Endothelial cell of coronary artery (primary cell): ENCODE data around the gene SCRN2. TPM values are rescaled to one million over a fixed set of nuclear protein-coding genes. Genes with fewer than 3 reads are reported as not detected.

Experiments used
- total RNA-seq: library from RNA; depleted of rRNA; stranded (reverse); fragments of >200 nt; gene quantifications from 2 replicates; pipeline ENCODE4 v1.2.3, GENCODE V29; 2014

Gene SCRN2
- total RNA-seq = 20.7 and 27.9 TPM in 2 replicates

DNA sequence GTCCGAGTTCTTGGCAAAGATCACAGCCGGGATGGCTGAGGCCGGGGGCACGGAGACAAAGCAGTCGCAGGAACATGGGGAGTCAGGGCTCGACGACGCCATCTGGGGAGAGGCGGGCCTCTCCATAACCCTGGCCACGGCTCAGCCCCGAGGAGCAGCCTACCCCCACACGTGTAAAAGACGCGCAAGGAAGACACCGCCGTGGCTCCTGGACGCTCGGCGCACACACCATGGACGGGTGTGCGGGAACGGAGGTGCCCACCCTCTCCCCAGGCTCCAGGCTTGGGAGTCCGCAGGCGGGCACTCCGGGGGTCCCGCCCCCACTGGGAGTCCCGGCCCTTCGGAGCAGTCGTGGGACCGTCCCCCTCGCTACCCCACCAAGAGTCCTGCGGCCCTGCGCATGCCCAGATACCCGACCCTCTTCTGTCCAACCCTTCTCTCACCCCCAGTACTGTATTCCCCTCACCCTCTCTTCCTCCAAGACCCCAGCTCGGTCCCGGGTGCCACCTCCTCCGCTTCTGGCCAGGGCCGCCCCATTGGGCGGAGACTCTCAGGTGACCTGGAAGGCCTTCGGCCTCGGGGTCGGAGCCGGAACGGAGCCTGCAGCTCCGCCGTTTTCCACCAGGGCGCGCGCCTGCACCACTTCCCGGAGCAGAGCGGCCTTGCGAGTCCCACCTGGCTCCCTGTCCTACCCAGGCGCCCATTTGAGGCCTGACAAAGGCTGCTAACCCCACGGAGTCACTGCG is at the start of gene SCRN2:
Gene SCRN2, minus strand, starts transcription at position 532 of the 746 bp plus-strand sequence. Its CDS starts 430 bp downstream, at position 102.

DNA sequence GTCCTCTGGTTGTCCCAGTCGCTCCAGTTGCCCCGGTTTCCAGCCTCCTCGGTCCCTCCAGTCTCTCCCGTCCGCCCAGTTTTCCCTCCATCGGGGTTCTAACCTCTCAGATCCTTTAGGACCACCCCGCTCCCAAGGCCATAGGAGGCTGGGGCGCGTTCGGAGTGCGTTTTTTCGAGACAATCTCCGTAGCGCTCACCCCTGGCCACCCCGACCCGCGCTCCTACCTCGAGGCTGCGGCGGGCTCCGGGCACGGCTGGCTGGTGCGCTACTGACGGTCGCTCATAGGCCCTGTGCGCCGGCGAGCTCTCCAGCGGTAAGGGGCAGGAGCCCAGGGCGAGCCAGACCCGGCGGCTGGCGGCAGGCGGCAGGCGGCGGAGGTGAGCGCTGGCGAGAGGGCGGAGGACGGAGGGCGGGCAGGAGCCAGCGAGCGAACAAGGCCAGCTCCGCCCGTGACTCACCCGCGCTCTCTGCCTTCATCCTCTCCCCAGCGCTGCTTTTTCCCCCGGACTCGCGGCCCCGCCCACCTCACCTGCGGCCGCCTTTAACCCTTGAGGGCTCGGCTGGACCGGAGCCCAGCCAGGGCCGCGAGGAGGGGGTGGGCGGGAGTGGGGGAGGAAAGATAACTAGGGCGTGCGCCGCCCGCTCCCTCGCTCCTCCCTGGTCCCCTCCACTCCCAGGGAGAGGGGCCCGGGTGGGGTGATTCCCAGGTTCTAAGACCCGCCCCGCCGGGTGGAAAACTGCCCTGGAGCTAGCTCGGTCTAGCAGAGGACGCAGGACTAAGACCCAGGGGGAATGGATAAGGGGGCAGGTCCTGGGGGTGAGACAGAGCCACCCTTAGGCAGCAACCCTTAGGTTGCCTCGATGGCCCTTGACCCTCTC is 9.9 kb upstream of the SCRN2 start, which contains the start of gene SP6:
Gene SP6, minus strand, starts transcription at position 472 of the 882 bp plus-strand sequence. CDS start 2,734 bp downstream, outside the sequence.

DNA sequence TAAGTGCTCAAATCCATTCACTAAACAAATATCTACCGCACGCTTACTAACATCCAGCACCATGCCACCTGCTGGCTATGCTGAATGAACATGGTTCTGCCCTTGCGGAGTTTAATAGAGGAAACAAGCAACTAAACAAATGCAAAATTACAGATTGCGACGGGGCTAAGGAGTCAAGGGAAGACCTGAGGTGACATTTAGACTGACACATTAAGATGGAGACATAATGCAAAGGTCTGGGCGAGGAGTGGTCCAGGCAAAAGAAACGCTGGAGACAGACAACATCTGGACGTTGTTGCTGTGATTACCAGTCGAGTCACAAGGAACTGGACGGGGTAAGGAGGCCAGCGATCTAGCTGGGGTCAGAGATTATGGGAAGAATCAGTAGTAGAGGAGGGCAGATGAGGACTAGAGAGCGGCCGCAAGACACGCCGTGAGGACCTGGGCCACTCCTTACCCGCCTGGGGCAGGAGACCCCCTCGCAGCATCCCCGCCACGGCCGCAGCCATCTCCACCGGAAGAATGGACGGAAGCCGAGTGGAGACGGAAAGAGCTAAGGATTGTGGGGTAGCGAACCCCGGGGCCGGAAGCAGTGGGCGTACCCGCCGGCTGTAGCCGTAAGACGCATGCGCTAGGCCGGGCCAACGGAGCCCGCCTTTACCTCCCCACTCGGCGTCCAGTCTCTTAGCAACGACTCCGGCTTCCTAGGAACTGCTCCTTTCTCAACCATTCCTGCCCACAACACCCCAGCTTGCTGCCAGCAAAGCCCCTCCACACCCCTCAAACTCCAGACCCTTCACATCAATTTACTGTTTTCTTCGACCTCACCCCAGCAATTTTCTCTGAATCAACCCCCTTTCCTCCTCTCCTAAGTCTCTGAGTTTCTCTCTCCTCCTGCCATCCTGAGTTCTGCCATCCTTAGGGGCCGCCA is 9.8 kb downstream of the SCRN2 start, which contains the start of the genes LRRC46 and MRPL10:
Gene LRRC46, plus strand, starts transcription at position 668 of the 931 bp plus-strand sequence. CDS start 320 bp downstream, outside the sequence.
Gene MRPL10, minus strand, starts transcription at position 539 of the 931 bp plus-strand sequence. Its CDS starts 30 bp downstream, at position 509.

DNA sequence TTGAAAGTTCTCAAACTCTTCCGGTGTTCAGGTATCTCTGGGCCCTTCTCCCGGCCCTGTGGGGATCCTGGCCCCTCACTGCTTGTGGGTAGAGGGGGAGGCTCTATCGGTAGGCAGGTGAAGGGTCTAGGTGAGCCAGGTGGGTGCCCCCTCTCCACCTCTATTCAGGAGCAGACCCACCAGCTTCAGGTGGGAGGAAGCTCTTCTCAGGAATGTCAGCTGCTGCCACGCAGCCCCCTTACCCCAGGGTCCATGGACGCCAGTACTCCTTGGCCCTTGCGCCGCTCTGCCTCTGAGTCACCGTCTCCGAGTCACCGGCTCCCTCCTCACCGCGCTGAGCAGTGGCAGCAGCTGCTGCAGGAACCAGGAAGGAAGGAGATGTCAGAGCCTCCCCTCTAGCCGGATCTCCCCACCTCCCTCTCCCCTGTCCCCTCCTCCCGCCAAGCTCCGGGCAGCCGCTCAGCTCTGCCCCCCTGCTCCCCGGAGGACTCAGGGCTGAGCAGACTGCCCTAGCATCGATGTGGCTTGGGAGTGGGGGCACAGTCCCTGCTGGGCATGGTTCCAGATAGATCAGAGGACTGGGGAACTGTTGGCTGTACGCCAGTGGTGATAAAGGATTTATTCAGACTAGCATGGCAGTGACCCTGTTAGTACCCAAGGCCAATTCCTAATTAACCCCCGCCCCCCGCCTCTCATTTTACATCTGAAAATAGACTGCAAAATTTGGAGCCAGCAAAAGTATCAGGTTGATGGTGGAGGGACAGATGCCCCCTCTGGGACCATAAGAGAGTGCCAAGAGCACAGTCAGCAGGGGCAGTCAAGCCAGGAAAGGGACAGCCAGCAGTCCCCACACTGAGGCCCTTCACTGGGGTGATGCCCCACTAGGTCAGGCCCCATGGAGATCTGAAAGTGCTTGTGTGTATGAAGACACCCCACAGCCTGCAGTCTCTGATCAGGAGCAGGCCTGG is 19.4 kb downstream of the SCRN2 start, which contains the start of gene OSBPL7:
Gene OSBPL7, minus strand, starts transcription at position 371 of the 968 bp plus-strand sequence. CDS start 1,516 bp downstream, outside the sequence.

Other genes starting within 250 kb of the SCRN2 start
- 259 and 331 TPM in 2 replicates for gene KPNB1, start 191.4 kb downstream of the SCRN2 start, total RNA-seq
- gene TBKBP1, start 147.1 kb downstream of the SCRN2 start, total RNA-seq = 10.5 and 16.9 TPM in 2 replicates
- gene TBX21, start 108.0 kb downstream of the SCRN2 start, total RNA-seq = not detected in 2 replicates
- 9.1 and 11.9 TPM in 2 replicates for gene OSBPL7, start 19.5 kb downstream of the SCRN2 start, total RNA-seq
- gene MRPL10, start 9.7 kb downstream of the SCRN2 start, total RNA-seq = 16.8 and 18.6 TPM in 2 replicates
- gene LRRC46, start 9.6 kb downstream of the SCRN2 start, total RNA-seq = 0.09 TPM in 1 of 2 replicates, not detected in the other
- gene SP6, start 9.9 kb upstream of the SCRN2 start, total RNA-seq = 0.45 and 0.66 TPM in 2 replicates
- gene SP2, start 55.0 kb upstream of the SCRN2 start, total RNA-seq = 0.90 and 1.6 TPM in 2 replicates
- gene PNPO, start 100.3 kb upstream of the SCRN2 start, total RNA-seq = 17.7 and 24.7 TPM in 2 replicates
- gene PRR15L, start 116.6 kb upstream of the SCRN2 start, total RNA-seq = not detected in 2 replicates
- gene CDK5RAP3, start 129.8 kb upstream of the SCRN2 start, total RNA-seq = 58.7 and 68.2 TPM in 2 replicates
- gene COPZ2, start 196.5 kb upstream of the SCRN2 start, total RNA-seq = 5.3 and 10.5 TPM in 2 replicates
- gene NFE2L1, start 207.1 kb upstream of the SCRN2 start, total RNA-seq = 98.9 and 104 TPM in 2 replicates